Prostate gland (tissue), 2 donors: ENCODE results near the gene CACNG7.

Experiments used
- POLR2A ChIP-seq: fragments of 450-650 bp; IDR thresholded peaks from one replicate; pipeline ENCODE4 v1.6.1; 2016; ENCODE audit warnings: antibody characterized with exemption, mild to moderate bottlenecking
- POLR2AphosphoS5 ChIP-seq: sonication (generic); formaldehyde crosslinking; IDR thresholded peaks from one replicate; pipeline ENCODE4 v1.6.1; 2017; ENCODE audit warnings: antibody characterized with exemption
- TF ChIP-seq, protein P1 (sequence below), 4 experiments: fragments of 200-600 bp in 2 of 4; fragments of 450-650 bp in 2 of 4; sonication (generic) in 2 of 4; IDR thresholded peaks; 1 replicate in 3 of 4; 2 replicates in 1 of 4; pipeline ENCODE4 v1.5.1; 2016 to 2019; ENCODE audit warnings: antibody characterized with exemption in 4 of 4, mild to moderate bottlenecking in 2 of 4, moderate library complexity in 2 of 4

DNA sequence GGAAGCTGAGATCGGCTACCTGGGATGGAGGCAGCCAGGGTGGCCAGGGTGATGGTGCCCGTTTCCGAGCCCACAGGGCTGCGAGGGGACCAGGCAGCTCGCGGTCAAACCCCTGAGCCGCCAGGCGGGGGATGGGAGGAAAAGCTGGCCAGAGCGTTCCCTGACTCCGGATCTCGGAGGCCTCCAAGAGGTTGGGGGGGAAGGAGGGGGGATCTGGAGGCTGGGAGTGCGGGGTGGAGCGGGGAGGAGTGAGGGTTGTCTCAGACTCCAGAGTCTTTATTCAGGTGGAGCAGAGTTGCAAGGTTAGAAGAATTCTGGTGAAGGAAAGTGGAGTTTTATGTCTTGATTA, 1.1 kb downstream of the CACNG7 start:
- TF ChIP-seq, protein P1, sequence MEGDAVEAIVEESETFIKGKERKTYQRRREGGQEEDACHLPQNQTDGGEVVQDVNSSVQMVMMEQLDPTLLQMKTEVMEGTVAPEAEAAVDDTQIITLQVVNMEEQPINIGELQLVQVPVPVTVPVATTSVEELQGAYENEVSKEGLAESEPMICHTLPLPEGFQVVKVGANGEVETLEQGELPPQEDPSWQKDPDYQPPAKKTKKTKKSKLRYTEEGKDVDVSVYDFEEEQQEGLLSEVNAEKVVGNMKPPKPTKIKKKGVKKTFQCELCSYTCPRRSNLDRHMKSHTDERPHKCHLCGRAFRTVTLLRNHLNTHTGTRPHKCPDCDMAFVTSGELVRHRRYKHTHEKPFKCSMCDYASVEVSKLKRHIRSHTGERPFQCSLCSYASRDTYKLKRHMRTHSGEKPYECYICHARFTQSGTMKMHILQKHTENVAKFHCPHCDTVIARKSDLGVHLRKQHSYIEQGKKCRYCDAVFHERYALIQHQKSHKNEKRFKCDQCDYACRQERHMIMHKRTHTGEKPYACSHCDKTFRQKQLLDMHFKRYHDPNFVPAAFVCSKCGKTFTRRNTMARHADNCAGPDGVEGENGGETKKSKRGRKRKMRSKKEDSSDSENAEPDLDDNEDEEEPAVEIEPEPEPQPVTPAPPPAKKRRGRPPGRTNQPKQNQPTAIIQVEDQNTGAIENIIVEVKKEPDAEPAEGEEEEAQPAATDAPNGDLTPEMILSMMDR (IDR thresholded peaks at IDR 0.05): no peak
- TF ChIP-seq POLR2A (no peak), POLR2AphosphoS5 (no peak)
